Vagina (tissue), 2 donors: Measurements from ENCODE around the gene AIMP1. TPM values are rescaled to one million over a fixed set of nuclear protein-coding genes. Genes with fewer than 3 reads are reported as not detected.

ENCODE experiments used
- DNase-seq, 2 donors: peaks; one replicate each; pipeline ENCODE4 v3.0.0-alpha.2; 2017; ENCODE audit errors: extremely low spot score in 2 of 2
- H3K27ac ChIP-seq: fragments of 200-600 bp; sonication (generic); one replicate; pipeline ENCODE4 v1.5.1; 2019
- H3K27me3 ChIP-seq: fragments of 200-600 bp; sonication (generic); one replicate; pipeline ENCODE4 v1.5.1; 2019
- H3K36me3 ChIP-seq, 2 donors: fragments of 200-600 bp; sonication (generic); one replicate each; pipeline ENCODE4 v1.5.1; 2017 to 2019
- H3K4me1 ChIP-seq: fragments of 200-600 bp; sonication (generic); one replicate; pipeline ENCODE4 v1.5.1; 2019
- H3K4me3 ChIP-seq, 2 donors: fragments of 200-600 bp; sonication (generic); 1 replicate in 1 of 2; 2 replicates in 1 of 2; pipeline ENCODE4 v1.5.1; 2016 to 2019
- H3K9me3 ChIP-seq: fragments of 200-600 bp; sonication (generic); one replicate; pipeline ENCODE4 v1.5.1; 2019
- POLR2A ChIP-seq, 2 donors: fragments of 450-650 bp; IDR thresholded peaks; one replicate each; pipeline ENCODE4 v1.6.1; 2017; ENCODE audit warnings: antibody characterized with exemption in 2 of 2, mild to moderate bottlenecking in 2 of 2, moderate library complexity in 2 of 2
- POLR2AphosphoS5 ChIP-seq, 2 donors: sonication (generic); formaldehyde crosslinking; IDR thresholded peaks; one replicate each; pipeline ENCODE4 v1.9.0; 2017; ENCODE audit warnings: antibody characterized with exemption in 2 of 2, mild to moderate bottlenecking in 2 of 2, low read depth in 1 of 2; ENCODE audit not compliant: insufficient read depth in 1 of 2
- intact Hi-C: fragments of 100-400 bp; cut with DNase I; formaldehyde crosslinking; loops from one replicate; pipeline ENCODE4 v1.15.1; 2023
- total RNA-seq: library from RNA; depleted of rRNA; stranded (reverse); fragments of >200 nt; gene quantifications from one replicate; pipeline ENCODE4 v1.2.3, GENCODE V29; 2016
- TF ChIP-seq, protein P1 (sequence below), 3 experiments: fragments of 450-650 bp in 2 of 3; fragments of 200-600 bp in 1 of 3; sonication (generic) in 1 of 3; IDR thresholded peaks; one replicate each; pipeline ENCODE4 v1.5.1; 2017 to 2019; ENCODE audit warnings: antibody characterized with exemption in 3 of 3, mild to moderate bottlenecking in 2 of 3, moderate library complexity in 2 of 3

The AIMP1 gene
- total RNA-seq, 1 donor from 2014 or later = 19.4 TPM

DNA sequence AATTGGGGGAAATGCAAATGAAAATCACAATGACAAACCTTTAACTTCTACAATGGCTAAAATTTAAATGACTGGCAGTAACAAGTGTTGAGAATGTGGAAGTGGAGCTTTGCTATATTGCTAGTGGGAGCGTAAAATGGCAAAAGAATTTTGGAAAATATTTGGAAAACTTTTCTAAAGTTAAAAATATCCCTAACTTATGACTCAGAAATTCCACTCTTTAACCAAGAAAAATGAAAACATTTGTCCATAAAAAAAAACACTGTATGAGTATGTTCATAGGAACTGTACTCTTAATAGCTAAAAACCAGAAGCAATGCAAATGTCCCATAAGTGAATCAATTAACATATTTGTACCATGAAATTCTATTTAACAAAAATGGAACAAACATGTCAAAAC lies 4.0 kb upstream of the AIMP1 start:
- H3K9me3 ChIP-seq = no peaks in the 10 kb centered on the region
- no peak overlapping the region for H3K4me3 ChIP-seq
- H3K27me3 ChIP-seq = no peaks in the 10 kb centered on the region
- intact Hi-C loops = no loop called here
- H3K36me3 ChIP-seq = no peaks in the 10 kb centered on the region
- no peak overlapping the region for H3K27ac ChIP-seq
- peaks cover 18% of the 10 kb centered on the region for H3K4me1 ChIP-seq
- no peak for DNase-seq
- TF ChIP-seq POLR2A (IDR thresholded peaks at IDR 0.05) = no peak
- no peak for TF ChIP-seq POLR2AphosphoS5 (IDR thresholded peaks at IDR 0.05; ENCODE audit: insufficient read depth in 1 of 2, low read depth in 1 of 2)
- TF ChIP-seq, protein P1, sequence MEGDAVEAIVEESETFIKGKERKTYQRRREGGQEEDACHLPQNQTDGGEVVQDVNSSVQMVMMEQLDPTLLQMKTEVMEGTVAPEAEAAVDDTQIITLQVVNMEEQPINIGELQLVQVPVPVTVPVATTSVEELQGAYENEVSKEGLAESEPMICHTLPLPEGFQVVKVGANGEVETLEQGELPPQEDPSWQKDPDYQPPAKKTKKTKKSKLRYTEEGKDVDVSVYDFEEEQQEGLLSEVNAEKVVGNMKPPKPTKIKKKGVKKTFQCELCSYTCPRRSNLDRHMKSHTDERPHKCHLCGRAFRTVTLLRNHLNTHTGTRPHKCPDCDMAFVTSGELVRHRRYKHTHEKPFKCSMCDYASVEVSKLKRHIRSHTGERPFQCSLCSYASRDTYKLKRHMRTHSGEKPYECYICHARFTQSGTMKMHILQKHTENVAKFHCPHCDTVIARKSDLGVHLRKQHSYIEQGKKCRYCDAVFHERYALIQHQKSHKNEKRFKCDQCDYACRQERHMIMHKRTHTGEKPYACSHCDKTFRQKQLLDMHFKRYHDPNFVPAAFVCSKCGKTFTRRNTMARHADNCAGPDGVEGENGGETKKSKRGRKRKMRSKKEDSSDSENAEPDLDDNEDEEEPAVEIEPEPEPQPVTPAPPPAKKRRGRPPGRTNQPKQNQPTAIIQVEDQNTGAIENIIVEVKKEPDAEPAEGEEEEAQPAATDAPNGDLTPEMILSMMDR (IDR thresholded peaks at IDR 0.05) = no peak

DNA sequence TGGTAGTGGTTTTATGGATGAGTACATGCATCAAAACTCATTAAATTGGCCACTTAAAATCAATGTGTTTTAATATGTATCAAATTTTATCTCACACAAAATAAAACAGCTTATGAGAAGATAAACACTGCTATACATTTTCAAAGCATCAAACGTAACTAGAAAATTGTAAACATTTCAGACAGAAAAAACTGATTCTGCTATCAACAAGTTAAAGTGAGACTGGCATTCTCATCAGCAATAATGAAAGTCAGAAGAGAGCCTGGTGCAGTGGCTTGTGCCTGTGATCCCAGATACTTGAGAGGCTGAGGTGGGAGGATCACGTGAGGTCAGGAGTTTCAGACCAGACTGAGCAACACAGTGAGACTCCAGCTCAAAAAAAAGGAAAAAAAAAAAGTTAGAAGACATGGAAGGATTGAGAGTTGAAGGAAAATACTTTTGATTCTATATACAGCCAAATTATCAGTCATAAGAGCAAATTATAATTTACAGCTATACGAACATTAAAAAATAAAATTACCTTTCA lies 3.3 kb upstream of the AIMP1 start:
- H3K36me3 ChIP-seq = no peaks in the 10 kb centered on the region
- no peak for DNase-seq
- peaks cover 25% of the 10 kb centered on the region for H3K4me1 ChIP-seq
- H3K4me3 ChIP-seq = no peak overlapping the region
- TF ChIP-seq POLR2A (IDR thresholded peaks at IDR 0.05) (no peak), POLR2AphosphoS5 (IDR thresholded peaks at IDR 0.05; ENCODE audit: insufficient read depth in 1 of 2, low read depth in 1 of 2) (no peak)
- TF ChIP-seq, protein P1 (IDR thresholded peaks at IDR 0.05) = no peak
- intact Hi-C loops = no loop called here
- no peak overlapping the region for H3K27ac ChIP-seq
- no peaks in the 10 kb centered on the region for H3K27me3 ChIP-seq
- no peaks in the 10 kb centered on the region for H3K9me3 ChIP-seq

DNA sequence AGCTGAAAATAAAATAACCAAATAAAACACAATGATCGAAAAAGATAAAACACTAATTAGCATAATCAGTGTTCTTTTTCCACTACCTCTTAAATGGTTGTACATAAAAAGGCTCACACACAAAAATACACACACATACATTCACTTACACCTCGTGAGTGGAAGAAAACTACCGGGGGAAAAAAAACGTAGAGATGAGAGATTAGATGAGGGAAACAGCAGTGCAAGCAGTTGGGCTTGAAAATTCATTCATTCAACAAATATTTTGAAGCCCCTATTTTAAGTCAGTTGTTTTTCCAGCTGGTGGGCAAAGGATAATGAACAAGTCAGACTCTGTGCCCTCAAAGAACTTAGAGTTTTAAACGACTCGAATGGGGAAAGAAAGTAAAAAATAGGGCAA lies 1.4 kb upstream of the AIMP1 start:
- H3K9me3 ChIP-seq = no peaks in the 10 kb centered on the region
- TF ChIP-seq POLR2A (IDR thresholded peaks at IDR 0.05) = no peak
- TF ChIP-seq, protein P1 (IDR thresholded peaks at IDR 0.05) = no peak
- TF ChIP-seq POLR2AphosphoS5 (IDR thresholded peaks at IDR 0.05; ENCODE audit: insufficient read depth in 1 of 2, low read depth in 1 of 2) = no peak
- DNase-seq = no peak
- H3K4me3 ChIP-seq = peak overlapping the region; percentile 73 to 95
- H3K27ac ChIP-seq = peak overlapping the region; percentile 92
- peaks cover 40% of the 10 kb centered on the region for H3K4me1 ChIP-seq
- intact Hi-C loops = no loop called here
- H3K27me3 ChIP-seq = no peaks in the 10 kb centered on the region
- no peaks in the 10 kb centered on the region for H3K36me3 ChIP-seq

DNA sequence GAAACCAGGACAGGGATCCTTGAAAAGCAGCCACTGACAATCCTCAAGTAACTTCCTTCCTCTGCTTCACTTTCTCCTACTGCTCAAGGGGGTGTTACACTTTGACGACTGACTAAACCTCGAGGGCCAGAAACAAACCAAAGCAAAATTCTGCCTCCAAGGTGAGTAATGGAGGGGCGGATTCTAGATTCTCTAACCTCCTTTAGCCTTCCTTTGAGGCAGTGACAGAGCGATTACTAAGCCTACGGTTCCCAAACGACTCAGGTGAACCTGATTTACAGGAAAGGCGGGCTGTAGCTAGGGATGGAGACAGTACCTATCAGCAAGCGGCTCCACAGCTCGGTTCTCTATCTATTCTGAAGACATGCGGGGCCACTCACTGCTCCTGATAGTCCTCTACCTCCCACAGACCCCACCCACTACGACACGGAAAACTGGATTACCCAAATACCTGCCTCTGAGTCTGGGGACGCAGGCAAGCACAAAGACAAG lies 828 bp upstream of the AIMP1 start:
- intact Hi-C loops = no loop called here
- TF ChIP-seq POLR2AphosphoS5 (IDR thresholded peaks at IDR 0.05; ENCODE audit: insufficient read depth in 1 of 2, low read depth in 1 of 2) (no peak), POLR2A (IDR thresholded peaks at IDR 0.05) (no peak)
- TF ChIP-seq, protein P1 (IDR thresholded peaks at IDR 0.05) = no peak
- DNase-seq = no peak
- H3K27ac ChIP-seq = peak overlapping the region; percentile 92
- H3K36me3 ChIP-seq = no peaks in the 10 kb centered on the region
- H3K4me1 ChIP-seq = peaks cover 40% of the 10 kb centered on the region
- no peaks in the 10 kb centered on the region for H3K27me3 ChIP-seq
- H3K9me3 ChIP-seq = no peaks in the 10 kb centered on the region
- H3K4me3 ChIP-seq = peak overlapping the region; percentile 73 to 95

DNA sequence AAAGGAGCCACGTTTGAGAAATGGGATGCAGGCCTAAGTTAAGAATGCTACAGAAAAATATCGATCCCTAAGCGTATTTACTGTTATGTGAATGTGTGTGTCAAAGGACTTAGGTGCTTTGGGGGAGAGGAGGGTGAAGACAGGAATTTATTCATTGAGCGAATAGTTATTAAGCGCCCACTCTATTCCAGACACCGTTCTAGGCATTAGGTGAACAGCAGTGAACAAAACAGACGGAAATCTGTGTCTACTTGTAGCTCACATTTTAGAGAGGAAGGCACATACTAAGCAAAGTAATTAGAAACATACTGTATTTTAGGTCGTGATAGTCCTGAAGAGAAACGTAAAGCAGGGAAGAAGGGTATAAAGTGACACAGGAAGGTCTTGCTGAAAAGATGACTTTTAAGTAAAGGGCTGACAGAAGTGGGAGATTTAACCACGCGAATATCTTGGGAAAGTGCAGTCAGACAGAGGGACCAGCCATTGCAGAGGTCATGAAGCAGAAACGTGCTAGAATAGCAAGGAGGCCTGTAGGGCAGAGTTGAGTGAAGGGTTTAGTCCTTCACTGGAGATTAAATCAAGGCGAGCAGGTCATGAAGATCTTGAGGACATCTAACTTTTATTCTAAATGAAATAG lies 541 bp downstream of the AIMP1 start:
- no peak for DNase-seq
- Histone ChIP-seq H3K4me1 (peaks cover 40% of the 10 kb centered on the region), H3K27me3 (no peaks in the 10 kb centered on the region), H3K27ac (peak overlapping the region; percentile 92), H3K36me3 (peaks cover 0 to 4% of the 10 kb centered on the region in 2 donors), H3K4me3 (peak overlapping the region; percentile 73 to 95), H3K9me3 (no peaks in the 10 kb centered on the region)
- intact Hi-C loops = no loop called here
- no peak for TF ChIP-seq POLR2AphosphoS5 (IDR thresholded peaks at IDR 0.05; ENCODE audit: insufficient read depth in 1 of 2, low read depth in 1 of 2)
- no peak for TF ChIP-seq POLR2A (IDR thresholded peaks at IDR 0.05)
- TF ChIP-seq, protein P1 (IDR thresholded peaks at IDR 0.05) = no peak
